Measurements from ENCODE around the gene OXSR1. TPM values are rescaled to one million over a fixed set of nuclear protein-coding genes. Genes with fewer than 3 reads are reported as not detected.

Gene OXSR1
- total and polyA plus RNA-seq, 8 donors: 26.4 to 53.9 (median 43.0) TPM

DNA sequence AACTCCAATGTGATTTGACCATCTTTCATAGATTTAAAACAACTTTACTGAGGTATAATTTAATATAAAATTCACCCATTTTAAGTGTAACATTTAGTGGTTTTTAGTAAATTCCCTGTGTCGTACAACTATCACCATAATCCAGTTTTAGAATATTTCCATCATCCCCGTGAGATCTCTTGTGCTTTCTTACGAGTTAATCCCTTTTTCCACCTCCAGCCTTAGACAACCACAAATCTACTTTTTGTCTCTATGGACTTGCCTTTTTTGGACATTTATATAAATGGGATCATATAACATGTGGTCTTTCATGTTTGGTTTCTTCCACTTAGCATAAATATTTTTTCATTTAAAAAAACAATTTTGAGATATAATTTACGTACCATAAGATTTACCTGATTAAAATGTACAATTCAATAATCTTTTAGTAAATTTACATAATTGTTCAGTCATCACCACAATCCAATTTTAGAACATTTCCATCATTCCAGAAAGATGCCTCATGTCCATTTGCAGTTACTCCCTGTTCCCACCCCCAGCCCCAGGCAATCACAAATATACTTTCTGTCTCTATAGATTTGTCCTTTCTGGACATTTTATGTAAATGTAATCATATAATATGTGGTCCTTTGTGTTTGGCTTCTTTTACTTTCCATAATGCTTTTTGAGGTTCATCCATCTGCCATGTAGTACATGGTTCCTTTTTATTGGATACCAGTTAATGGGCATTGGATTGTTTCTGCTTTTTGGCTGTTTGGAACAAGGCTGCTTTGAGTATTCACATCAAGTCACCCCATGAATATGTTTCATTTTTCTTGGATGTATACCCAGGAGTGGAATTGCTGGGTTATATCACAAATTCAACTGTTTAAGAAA, 3.1 kb downstream of the OXSR1 start:
- no peaks in the 10 kb centered on the region for H3K27me3 ChIP-seq
- ATAC-seq: no peak
- DNase-seq: no peak
- no peak overlapping the region for H3K4me3 ChIP-seq
- no peaks in the 10 kb centered on the region for H3K9me3 ChIP-seq
- H3K4me1 ChIP-seq: peaks cover 9 to 50% of the 10 kb centered on the region in 2 donors
- H3K36me3 ChIP-seq: no peaks in the 10 kb centered on the region
- no peak for TF ChIP-seq CTCF (IDR thresholded peaks at IDR 0.05)
- H3K27ac ChIP-seq: no peak overlapping the region
- intact Hi-C loops (cut with DNase I): no loop called here

- Histone ChIP-seq H3K27me3 (no peaks in the 10 kb centered on the region), H3K4me1 (peaks cover 9 to 51% of the 10 kb centered on the region in 2 donors), H3K4me3 (no peak overlapping the region), H3K27ac (no peak overlapping the region), H3K36me3 (no peaks in the 10 kb centered on the region), H3K9me3 (no peaks in the 10 kb centered on the region)
- intact Hi-C loops (cut with DNase I): no loop called here
- no peak for TF ChIP-seq CTCF (IDR thresholded peaks at IDR 0.05)
- ATAC-seq (no peak), DNase-seq (no peak)
These were observed 3.6 kb downstream of the OXSR1 start for GRCh38 chr3:38169027-38169317.

DNA sequence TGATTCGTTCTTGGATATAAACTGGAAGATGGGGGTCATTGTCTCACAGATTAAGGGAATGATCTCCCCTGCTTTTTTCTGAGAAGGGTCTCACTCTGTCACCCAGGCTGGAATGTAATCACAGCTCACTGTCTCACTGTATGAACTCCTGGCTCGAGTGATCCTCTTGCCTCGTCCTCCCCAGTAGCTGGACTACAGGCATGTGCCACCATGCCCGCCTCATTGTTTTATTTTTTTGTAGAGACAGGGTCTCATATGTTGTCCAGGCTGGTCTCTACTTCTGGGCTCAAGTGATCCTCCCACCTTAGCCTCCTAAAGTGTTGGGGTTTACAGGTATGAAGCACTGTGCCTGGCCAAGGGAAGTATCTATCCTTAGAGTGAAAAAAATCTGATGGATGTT, 5.4 kb downstream of the OXSR1 start:
- TF ChIP-seq CTCF (IDR thresholded peaks at IDR 0.05): no peak
- Histone ChIP-seq H3K36me3 (no peaks in the 10 kb centered on the region), H3K27ac (no peak overlapping the region), H3K4me3 (no peak overlapping the region), H3K27me3 (no peaks in the 10 kb centered on the region), H3K4me1 (peaks cover 9 to 55% of the 10 kb centered on the region in 2 donors), H3K9me3 (no peaks in the 10 kb centered on the region)
- ATAC-seq (no peak), DNase-seq (no peak)
- intact Hi-C loops (cut with DNase I): no loop called here

- no peak for TF ChIP-seq CTCF (IDR thresholded peaks at IDR 0.05)
- intact Hi-C loops (cut with DNase I): no loop called here
- Histone ChIP-seq H3K27ac (no peak overlapping the region), H3K9me3 (no peaks in the 10 kb centered on the region), H3K4me1 (peaks cover 6 to 49% of the 10 kb centered on the region in 2 donors), H3K27me3 (no peaks in the 10 kb centered on the region), H3K4me3 (no peak overlapping the region), H3K36me3 (no peaks in the 10 kb centered on the region)
- ATAC-seq (no peak), DNase-seq (no peak)
These were observed 6.3 kb downstream of the OXSR1 start for GRCh38 chr3:38171622-38172021.

GRCh38 chr3:38173834-38174418, 8.6 kb downstream of the OXSR1 start:
- ATAC-seq (no peak), DNase-seq (no peak)
- H3K27me3 ChIP-seq: no peaks in the 10 kb centered on the region
- peaks cover 0 to 32% of the 10 kb centered on the region in 2 donors for H3K4me1 ChIP-seq
- H3K36me3 ChIP-seq: no peaks in the 10 kb centered on the region
- intact Hi-C loops (cut with DNase I): no loop called here
- no peaks in the 10 kb centered on the region for H3K9me3 ChIP-seq
- no peak for TF ChIP-seq CTCF (IDR thresholded peaks at IDR 0.05)
- no peak overlapping the region for H3K4me3 ChIP-seq
- no peak overlapping the region for H3K27ac ChIP-seq
